Spleen (tissue), 7 donors: ENCODE data around the gene NUDT8.

ENCODE experiments used
- CTCF ChIP-seq, 11 experiments: fragments of 200-600 bp in 7 of 11; fragments of 450-650 bp in 4 of 11; sonication (generic) in 4 of 11; IDR thresholded peaks in 8 of 11; conservative IDR thresholded peaks in 3 of 11; 1 replicate in 7 of 11; 2 replicates in 4 of 11; pipeline versions ENCODE4 v1.4.0 to v1.8.0; 2016 to 2021; ENCODE audit warnings: antibody characterized with exemption in 11 of 11, inconsistent platforms in 4 of 11, mild to moderate bottlenecking in 1 of 11
- POLR2A ChIP-seq, 3 donors: fragments of 450-650 bp; IDR thresholded peaks; one replicate each; pipeline ENCODE4 v1.5.1; 2017; ENCODE audit warnings: antibody characterized with exemption in 3 of 3, mild to moderate bottlenecking in 1 of 3
- POLR2AphosphoS5 ChIP-seq, 3 donors: sonication (generic); formaldehyde crosslinking; IDR thresholded peaks; one replicate each; pipeline ENCODE4 v1.5.1; 2017; ENCODE audit warnings: antibody characterized with exemption in 3 of 3
- donor health status: DM: no; HTN: no; CAD: no; lungs with moderate emphysema.
- donor health status: DM: no; HTN: no; CAD: no.
- donor health status: DM: no; HTN: no; CAD: no.

GRCh38 chr11:67673902-67674301 lies 44.2 kb upstream of the NUDT8 start:
- no peak for TF ChIP-seq CTCF (IDR thresholded peaks at IDR 0.05 in 8 of 11, conservative IDR thresholded peaks at IDR 0.05 in 3 of 11)
- TF ChIP-seq POLR2A (IDR thresholded peaks at IDR 0.05) = no peak
- TF ChIP-seq POLR2AphosphoS5 (IDR thresholded peaks at IDR 0.05) = no peak
